HG02759 (cell line): Measurements from ENCODE around the gene SNRPN.
"Not testable (repeated sequence)": the region's sequence is repeated elsewhere in the genome, so short reads cannot be mapped to it uniquely, and the experiment has no call there.

Source experiments
- ATAC-seq: cut with Tn5 transposase; IDR thresholded peaks from one replicate; pipeline ENCODE4 v1.9.1; 2021; ENCODE audit warnings: mild to moderate bottlenecking, moderate library complexity; ENCODE audit not compliant: unreplicated experiment

Gene SNRPN

DNA sequence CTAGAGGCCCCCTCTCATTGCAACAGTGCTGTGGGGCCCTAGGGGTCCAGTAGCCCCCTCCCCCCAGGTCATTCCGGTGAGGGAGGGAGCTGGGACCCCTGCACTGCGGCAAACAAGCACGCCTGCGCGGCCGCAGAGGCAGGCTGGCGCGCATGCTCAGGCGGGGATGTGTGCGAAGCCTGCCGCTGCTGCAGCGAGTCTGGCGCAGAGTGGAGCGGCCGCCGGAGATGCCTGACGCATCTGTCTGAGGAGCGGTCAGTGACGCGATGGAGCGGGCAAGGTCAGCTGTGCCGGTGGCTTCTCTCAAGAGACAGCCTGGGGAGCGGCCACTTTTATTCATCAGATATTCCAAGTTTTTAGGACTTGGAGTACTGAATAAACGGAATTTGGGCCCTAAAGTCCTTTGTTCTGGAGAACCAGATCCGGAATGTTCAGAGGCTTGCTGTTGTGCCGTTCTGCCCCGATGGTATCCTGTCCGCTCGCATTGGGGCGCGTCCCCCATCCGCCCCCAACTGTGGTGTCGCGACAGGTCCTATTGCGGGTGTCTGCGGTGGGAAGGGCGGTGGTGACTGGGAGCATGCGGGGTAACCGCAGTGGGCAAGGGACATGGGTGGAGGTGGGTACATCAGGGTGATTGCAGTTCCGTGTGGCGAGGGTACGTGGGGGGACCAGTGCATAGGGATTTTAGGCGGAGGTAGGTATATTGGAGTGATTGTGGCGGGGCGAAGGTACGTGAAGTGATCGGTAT is at the start of gene SNRPN, which contains the start of gene SNURF:
TSS of gene SNRPN (plus strand) at position 205 of the 748 bp plus-strand sequence. CDS start 19,467 bp downstream, outside the sequence.
TSS of gene SNURF (plus strand) at position 205 of the 748 bp plus-strand sequence. CDS start at position 267, 62 bp downstream.
- peak; percentile 63 for ATAC-seq

- no peak for ATAC-seq
Measured at GRCh38 chr15:24916305-24917009, 38.3 kb upstream of the SNRPN start.

DNA sequence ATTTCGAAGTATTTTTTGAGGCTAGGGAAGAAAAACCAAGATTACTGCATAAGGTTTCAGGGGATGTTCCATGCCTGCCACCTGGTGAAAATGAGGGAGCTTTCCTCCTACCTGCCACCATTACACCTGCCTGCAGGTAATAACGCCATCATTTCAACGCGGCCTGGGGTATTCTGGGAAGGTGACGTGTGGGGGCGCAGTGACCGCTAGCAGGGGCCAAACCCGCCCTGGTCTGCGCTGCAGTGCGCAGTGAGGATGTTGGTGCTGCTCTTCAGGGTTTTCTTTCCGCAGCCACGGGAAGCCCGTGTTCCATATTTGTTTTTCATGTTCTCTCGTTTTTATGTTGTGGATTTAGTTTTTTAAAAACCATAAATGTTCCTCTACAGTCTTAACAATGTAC is 37.4 kb upstream of the SNRPN start:
- no peak for ATAC-seq

DNA sequence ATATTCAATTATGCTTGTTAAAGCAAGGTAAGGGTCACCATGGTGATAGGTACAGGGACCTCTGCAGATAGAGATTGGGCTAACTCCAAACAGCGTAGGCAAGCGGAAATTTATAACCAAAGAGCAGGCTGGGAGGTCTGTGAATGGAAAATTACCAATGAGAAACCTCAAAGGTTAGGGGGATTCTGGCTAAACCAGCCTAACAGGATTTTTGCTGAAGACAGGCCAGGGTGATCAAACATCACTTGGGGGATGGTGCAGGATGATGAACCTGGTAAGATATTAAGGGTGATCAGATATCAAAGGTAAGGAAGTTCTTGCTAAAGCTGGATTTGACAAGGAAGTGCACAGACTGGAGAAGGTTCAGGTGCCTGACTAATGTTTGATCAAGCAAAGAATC is 35.3 kb upstream of the SNRPN start:
- ATAC-seq = no peak

DNA sequence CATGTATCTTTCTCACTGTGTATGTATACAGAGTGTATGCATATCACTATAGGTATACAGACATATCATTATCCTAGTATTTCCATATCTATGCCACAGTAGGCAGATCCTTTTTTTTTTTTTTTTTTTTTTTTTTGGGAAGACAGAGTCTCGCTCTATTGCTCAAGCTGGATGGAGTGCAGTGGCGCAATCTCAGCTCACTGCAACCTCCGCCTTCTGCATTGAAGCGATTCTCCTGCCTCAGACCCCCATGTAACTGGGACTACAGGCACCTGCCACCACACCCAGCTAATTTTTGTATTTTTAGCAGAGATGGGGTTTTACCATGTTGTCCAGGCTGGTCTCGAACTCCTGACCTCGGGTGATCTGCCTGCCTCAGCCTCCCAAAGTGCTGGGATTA is 32.0 kb upstream of the SNRPN start:
- not testable (repeated sequence) for ATAC-seq

GRCh38 chr15:24924153-24924552 is 30.6 kb upstream of the SNRPN start:
- no peak for ATAC-seq

- no peak for ATAC-seq
Measured at GRCh38 chr15:24924621-24925020, 30.2 kb upstream of the SNRPN start.

- ATAC-seq = not testable (repeated sequence)
Measured at GRCh38 chr15:24931874-24932732, 22.7 kb upstream of the SNRPN start.

GRCh38 chr15:24933716-24934115 is 21.1 kb upstream of the SNRPN start:
- no peak for ATAC-seq

DNA sequence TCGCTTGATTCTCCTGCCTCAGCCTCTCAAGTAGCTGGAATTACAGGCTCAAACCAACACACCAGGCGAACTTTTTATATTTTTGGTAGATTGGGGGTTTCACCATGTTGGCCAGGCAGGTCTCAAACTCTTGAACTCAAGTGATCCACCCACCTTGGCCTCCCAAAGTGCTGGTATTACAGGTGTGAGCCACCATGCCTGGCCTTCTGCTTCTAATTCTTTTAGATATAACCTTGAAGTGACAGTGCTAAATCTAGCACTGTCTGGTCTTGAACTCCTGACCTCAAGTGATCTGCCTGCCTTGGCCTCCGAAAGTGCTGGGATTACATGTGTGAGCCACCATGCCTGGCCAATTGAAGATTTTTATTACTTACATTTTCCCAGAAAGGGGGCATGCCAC is 16.6 kb upstream of the SNRPN start:
- not testable (repeated sequence) for ATAC-seq

GRCh38 chr15:24940236-24940635 is 14.6 kb upstream of the SNRPN start:
- ATAC-seq = no peak

DNA sequence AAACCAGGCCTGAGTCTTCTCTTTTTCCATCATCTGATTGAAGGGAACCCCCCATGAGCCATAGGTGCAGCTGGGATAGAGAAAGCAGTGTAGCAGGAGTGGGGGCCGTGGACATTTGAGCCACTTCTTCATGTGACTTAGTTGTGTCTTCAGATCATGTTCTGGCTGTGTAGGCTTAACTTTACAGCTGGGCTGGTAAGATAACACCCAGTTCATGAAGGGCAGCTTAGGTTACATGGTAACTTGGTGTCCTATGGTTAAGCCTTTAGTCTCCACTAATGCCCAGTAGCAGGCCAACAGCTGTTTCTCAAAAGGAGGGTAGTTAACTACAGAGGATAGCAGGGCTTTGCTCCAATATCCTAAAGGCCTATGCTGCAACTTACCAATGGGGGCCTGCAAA is 11.4 kb upstream of the SNRPN start:
- no peak for ATAC-seq

- no peak for ATAC-seq
Measured at GRCh38 chr15:24944954-24945353, 9.8 kb upstream of the SNRPN start.

- no peak for ATAC-seq
Measured at GRCh38 chr15:24945711-24946110, 9.1 kb upstream of the SNRPN start.

- no peak for ATAC-seq
Measured at GRCh38 chr15:24948495-24948894, 6.3 kb upstream of the SNRPN start.

DNA sequence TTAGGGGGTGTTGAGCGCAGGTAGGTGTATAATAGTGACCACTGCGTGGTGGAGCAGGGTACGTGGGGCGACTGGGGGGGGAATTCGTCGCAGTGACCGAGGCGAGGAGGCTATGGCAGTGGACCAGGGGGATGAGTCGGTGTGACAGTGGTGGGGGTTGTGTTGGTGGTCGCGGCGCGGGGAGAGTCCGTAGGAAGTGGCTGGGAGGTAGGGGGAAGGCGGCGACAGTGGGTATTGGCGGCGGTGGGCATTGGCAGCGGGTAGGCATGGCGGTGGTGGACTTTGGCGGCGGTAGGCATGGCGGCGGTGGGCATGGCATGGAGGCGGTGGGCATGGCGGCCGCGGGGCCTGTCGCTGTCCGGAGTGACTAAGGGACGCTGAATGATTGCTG is 739 bp downstream of the SNRPN start:
- no peak for ATAC-seq

GRCh38 chr15:24956111-24956838 is 1.5 kb downstream of the SNRPN start:
- ATAC-seq = peak; percentile 79

DNA sequence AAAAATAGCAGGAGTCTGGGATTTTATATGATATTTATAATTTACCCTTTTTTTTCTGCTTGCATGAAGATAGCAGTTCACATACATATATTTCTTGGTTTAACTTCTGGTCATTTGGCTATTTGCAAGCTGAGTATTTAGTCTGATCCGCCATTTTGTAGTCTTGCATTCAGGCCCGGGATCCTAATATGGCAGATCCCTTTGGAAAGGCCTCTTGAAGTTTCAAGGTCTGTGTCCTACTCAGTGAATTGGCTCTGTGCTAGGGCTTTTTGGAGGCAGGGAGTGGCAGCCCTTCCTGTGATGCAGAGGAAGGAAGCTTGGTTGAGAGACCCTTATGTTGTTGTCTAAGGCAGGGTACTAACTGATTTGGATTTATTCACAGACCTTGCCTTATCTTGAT is 2.9 kb downstream of the SNRPN start:
- no peak for ATAC-seq

GRCh38 chr15:24961967-24962366 is 7.2 kb downstream of the SNRPN start:
- ATAC-seq = no peak

DNA sequence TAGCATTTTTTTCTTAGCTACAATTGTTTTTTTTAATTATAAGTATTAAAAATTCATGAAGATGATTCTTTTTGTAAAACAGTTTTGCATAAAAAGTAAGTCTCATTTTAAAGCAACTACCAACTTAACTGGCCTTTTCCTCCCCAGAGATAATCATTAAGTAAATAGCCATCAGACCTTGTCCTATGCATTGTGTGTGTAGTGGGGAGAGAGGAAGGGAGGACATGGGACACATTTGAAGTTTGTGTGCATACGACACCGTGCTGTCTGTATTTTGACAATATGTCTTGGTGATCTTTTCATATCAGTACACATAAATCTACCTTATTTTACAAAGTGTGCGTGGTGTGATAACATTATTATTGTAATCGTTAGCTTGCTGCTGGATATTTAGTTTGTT is 8.1 kb downstream of the SNRPN start:
- no peak for ATAC-seq
